ENCODE data around the gene TRAM2.

- TF ChIP-seq CTCF (IDR thresholded peaks at IDR 0.05; ENCODE audit: low read depth, low read length, poor library complexity, severe bottlenecking) (no peak), EZH2phosphoT487 (IDR thresholded peaks at IDR 0.05; ENCODE audit: borderline replicate concordance, low read length) (no peak)
These were observed 35.0 kb upstream of the TRAM2 start for GRCh38 chr6:52611833-52612232.
